PC-3 (cell line): Measurements from ENCODE around the gene OSBPL7.

ENCODE experiments used
- EZH2 ChIP-seq: fragments of 300-600 bp; sonication (generic); IDR thresholded peaks from one replicate; pipeline ENCODE4 v1.6.1; 2017; ENCODE audit warnings: antibody characterized with exemption, mild to moderate bottlenecking, low read length; ENCODE audit not compliant: unreplicated experiment
- TF ChIP-seq, protein P1 (sequence below): fragments of 300-600 bp; sonication (generic); conservative IDR thresholded peaks from 2 replicates; pipeline ENCODE4 v1.5.1; 2017; ENCODE audit warnings: antibody characterized with exemption, low read depth, mild to moderate bottlenecking, low read length

DNA sequence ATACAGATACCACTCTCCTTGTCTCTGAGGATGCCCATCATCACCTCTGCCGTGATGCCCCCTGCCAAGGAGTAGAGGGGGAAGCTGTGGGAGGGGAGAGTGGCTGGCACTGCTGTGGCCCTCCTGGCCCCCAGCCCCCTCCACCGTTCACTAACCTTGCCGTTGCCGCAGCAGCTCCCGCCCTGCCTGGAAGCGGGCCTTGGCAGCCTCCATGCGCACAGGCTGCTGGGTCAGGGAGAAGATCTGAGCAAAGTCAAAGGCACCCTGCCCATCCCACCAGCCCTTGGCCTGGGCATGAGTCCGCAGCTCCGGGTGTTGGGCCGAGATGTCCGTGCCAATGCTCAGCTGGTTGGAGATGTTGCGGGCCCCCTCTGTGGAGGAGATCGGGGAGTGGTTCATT, 17.0 kb upstream of the OSBPL7 start:
- TF ChIP-seq, protein P1, sequence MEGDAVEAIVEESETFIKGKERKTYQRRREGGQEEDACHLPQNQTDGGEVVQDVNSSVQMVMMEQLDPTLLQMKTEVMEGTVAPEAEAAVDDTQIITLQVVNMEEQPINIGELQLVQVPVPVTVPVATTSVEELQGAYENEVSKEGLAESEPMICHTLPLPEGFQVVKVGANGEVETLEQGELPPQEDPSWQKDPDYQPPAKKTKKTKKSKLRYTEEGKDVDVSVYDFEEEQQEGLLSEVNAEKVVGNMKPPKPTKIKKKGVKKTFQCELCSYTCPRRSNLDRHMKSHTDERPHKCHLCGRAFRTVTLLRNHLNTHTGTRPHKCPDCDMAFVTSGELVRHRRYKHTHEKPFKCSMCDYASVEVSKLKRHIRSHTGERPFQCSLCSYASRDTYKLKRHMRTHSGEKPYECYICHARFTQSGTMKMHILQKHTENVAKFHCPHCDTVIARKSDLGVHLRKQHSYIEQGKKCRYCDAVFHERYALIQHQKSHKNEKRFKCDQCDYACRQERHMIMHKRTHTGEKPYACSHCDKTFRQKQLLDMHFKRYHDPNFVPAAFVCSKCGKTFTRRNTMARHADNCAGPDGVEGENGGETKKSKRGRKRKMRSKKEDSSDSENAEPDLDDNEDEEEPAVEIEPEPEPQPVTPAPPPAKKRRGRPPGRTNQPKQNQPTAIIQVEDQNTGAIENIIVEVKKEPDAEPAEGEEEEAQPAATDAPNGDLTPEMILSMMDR = no peak
- TF ChIP-seq EZH2 = no peak
